ENCODE measurements around the gene KCNJ11.
"Not testable (repeated sequence)": the region's sequence is repeated elsewhere in the genome, so short reads cannot be mapped to it uniquely, and the experiment has no call there.

The KCNJ11 gene

DNA sequence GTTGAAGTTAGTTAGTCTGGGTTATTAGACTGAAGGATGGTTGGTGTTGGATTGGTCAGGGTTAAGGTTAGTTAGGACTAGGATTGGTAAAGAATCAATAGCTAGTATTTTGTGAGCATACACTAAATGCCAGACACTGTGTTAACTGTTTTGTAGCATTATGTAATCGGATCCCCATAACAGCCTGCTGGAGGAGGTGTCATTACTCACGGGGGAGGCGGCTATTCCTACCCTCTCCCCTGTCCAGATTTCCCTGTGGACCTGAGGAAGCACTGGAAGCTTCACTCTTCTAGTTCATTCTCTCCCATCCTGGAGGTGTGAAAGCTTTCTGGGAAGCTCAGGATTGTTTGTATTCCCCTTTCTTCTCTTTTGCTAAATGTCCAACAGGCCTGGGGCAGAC is 40.5 kb upstream of the KCNJ11 start:
- in situ Hi-C loops (cut with MboI; ENCODE audit: low pct_unique_long_range_greater_than_20kb, low sequenced_read_pairs, unreplicated experiment) = no loop called here
- TF ChIP-seq, protein P1, sequence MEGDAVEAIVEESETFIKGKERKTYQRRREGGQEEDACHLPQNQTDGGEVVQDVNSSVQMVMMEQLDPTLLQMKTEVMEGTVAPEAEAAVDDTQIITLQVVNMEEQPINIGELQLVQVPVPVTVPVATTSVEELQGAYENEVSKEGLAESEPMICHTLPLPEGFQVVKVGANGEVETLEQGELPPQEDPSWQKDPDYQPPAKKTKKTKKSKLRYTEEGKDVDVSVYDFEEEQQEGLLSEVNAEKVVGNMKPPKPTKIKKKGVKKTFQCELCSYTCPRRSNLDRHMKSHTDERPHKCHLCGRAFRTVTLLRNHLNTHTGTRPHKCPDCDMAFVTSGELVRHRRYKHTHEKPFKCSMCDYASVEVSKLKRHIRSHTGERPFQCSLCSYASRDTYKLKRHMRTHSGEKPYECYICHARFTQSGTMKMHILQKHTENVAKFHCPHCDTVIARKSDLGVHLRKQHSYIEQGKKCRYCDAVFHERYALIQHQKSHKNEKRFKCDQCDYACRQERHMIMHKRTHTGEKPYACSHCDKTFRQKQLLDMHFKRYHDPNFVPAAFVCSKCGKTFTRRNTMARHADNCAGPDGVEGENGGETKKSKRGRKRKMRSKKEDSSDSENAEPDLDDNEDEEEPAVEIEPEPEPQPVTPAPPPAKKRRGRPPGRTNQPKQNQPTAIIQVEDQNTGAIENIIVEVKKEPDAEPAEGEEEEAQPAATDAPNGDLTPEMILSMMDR (IDR thresholded peaks at IDR 0.05; ENCODE audit: extremely low read depth, insufficient read depth, missing control alignments) = no peak
- no peak for DNase-seq (ENCODE audit: low spot score)

DNA sequence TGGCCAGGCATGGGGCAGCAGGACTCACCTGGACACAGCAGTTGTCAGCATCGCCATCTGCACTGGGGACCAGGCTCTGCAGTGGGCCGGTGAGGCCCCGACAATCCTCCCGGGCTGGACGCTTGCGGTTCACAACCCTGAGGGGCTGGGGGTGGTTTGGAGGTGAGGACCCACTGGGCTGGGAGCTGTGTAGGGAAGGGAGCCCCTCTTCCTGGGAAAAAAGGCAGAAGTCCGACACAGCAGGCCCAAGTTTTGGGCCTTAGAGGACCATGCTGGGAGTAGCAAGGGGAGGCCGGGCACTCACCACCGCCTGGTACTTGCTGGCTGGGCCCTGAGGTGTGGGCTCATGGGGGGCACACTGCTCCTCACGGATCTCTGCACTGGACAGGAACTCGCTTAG is 39.8 kb upstream of the KCNJ11 start:
- DNase-seq (ENCODE audit: low spot score) = no peak
- TF ChIP-seq, protein P1 (IDR thresholded peaks at IDR 0.05; ENCODE audit: extremely low read depth, insufficient read depth, missing control alignments) = no peak
- in situ Hi-C loops (cut with MboI; ENCODE audit: low pct_unique_long_range_greater_than_20kb, low sequenced_read_pairs, unreplicated experiment) = no loop called here

DNA sequence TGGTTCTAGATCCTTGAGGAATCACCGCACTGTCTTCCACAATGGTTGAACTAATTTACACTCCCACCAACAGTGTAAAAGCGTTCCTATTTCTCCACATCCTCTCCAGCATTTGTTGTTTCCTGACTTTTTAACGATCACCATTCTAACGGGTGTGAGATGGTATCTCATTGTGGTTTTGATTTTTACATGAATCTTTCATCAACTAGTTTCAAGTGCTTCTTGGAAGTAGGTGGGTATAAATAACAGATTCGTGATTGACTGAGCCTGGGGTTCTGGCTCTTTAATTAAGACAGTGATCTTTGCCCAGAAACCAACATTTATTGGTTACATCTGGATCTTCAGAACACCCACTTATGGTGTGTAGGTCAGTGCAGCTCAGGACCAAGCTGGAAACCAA is 37.8 kb upstream of the KCNJ11 start:
- DNase-seq (ENCODE audit: low spot score); in situ Hi-C loops (cut with MboI; ENCODE audit: low pct_unique_long_range_greater_than_20kb, low sequenced_read_pairs, unreplicated experiment): not testable (repeated sequence)

DNA sequence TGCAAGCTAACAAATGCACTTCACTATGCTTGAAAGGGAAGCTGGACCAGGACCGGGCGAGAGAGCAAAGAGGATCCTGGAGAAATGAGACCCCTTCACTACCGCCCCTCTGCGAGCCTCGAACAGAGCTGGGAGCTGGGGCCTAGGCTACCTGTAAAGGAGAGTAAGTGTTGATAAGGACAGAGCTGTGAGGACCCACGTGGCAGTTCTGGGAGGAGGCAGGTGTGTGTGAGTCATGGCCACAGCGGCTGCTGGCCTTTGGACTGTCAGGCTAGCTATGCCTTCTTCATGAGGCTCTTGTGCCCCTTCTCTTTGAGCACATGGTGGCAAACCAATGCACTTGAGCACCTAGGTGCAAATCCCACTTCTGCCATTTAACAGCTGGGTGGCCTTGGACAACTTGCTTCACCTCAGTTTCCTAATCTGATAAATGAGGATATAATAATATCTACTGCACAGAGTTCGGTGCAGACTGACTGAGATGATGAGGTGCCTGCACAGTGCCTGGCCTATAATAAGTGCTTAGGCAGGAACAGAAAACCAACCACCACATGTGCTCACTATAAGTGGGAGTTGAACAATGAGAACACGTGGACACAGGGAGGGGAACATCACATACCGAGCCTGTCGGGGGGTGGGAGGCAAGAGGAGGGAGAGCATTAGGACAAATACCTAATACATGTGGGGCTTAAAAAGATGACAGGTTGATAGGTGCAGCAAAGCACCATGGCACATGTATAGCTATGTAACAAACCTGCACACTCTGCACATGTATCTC is 35.3 kb upstream of the KCNJ11 start:
- in situ Hi-C loops (cut with MboI; ENCODE audit: low pct_unique_long_range_greater_than_20kb, low sequenced_read_pairs, unreplicated experiment) = no loop called here
- TF ChIP-seq, protein P1 (IDR thresholded peaks at IDR 0.05; ENCODE audit: extremely low read depth, insufficient read depth, missing control alignments) = no peak
- no peak for DNase-seq (ENCODE audit: low spot score)

DNA sequence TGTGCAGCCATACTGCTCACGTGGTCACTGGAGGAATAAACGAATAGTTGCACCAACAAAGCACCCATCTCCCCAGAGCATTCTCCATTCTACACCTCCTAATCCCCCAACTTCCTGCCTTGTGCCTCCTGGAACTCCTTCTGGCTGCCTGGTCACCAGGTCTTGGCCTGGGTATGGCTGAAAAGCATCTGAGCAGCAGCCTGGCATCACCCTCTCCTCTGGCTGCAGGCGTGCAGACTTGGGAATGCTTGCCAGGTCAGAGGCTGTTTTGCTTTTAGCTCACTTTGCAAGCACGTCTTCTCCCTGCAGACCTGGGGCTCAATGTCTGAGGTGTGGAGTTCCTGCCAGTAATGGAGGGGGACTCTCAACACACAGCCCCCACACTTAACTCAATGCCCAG is 33.3 kb upstream of the KCNJ11 start:
- in situ Hi-C loops (cut with MboI; ENCODE audit: low pct_unique_long_range_greater_than_20kb, low sequenced_read_pairs, unreplicated experiment) = no loop called here
- DNase-seq (ENCODE audit: low spot score) = no peak
- TF ChIP-seq, protein P1 (IDR thresholded peaks at IDR 0.05; ENCODE audit: extremely low read depth, insufficient read depth, missing control alignments) = no peak

- TF ChIP-seq, protein P1 (IDR thresholded peaks at IDR 0.05; ENCODE audit: extremely low read depth, insufficient read depth, missing control alignments) = no peak
- in situ Hi-C loops (cut with MboI; ENCODE audit: low pct_unique_long_range_greater_than_20kb, low sequenced_read_pairs, unreplicated experiment) = no loop called here
- no peak for DNase-seq (ENCODE audit: low spot score)
Measured at GRCh38 chr11:17418444-17419081, 30.1 kb upstream of the KCNJ11 start.

- no peak for DNase-seq (ENCODE audit: low spot score)
- TF ChIP-seq, protein P1 (IDR thresholded peaks at IDR 0.05; ENCODE audit: extremely low read depth, insufficient read depth, missing control alignments) = no peak
- in situ Hi-C loops (cut with MboI; ENCODE audit: low pct_unique_long_range_greater_than_20kb, low sequenced_read_pairs, unreplicated experiment) = no loop called here
Measured at GRCh38 chr11:17416492-17416891, 28.0 kb upstream of the KCNJ11 start.
